HG02973 (cell line): Measurements from ENCODE around the gene NDFIP2.
"Not testable (repeated sequence)": the region's sequence is repeated elsewhere in the genome, so short reads cannot be mapped to it uniquely, and the experiment has no call there.

Source experiments
- ATAC-seq: cut with Tn5 transposase; IDR thresholded peaks from one replicate; pipeline ENCODE4 v1.9.1; 2021; ENCODE audit warnings: moderate library complexity; ENCODE audit not compliant: unreplicated experiment

The NDFIP2 gene

GRCh38 chr13:79589603-79590393 lies 108.8 kb downstream of the NDFIP2 start:
- ATAC-seq = no peak

GRCh38 chr13:79590394-79590676 lies 109.4 kb downstream of the NDFIP2 start:
- ATAC-seq = no peak

GRCh38 chr13:79591493-79591892 lies 110.5 kb downstream of the NDFIP2 start:
- no peak for ATAC-seq

- ATAC-seq = no peak
Observed at GRCh38 chr13:79593121-79593520, 112.2 kb downstream of the NDFIP2 start.

GRCh38 chr13:79593641-79594275 lies 112.8 kb downstream of the NDFIP2 start:
- ATAC-seq = no peak

- not testable (repeated sequence) for ATAC-seq
Observed at GRCh38 chr13:79600146-79600545, 119.2 kb downstream of the NDFIP2 start.

- no peak for ATAC-seq
Observed at GRCh38 chr13:79602936-79603335, 122.0 kb downstream of the NDFIP2 start.

- ATAC-seq = no peak
Observed at GRCh38 chr13:79604752-79605151, 123.8 kb downstream of the NDFIP2 start.
